22Rv1 (cell line): ENCODE results near the gene YES1.

Source experiments
- ZFX ChIP-seq: fragments of 450-650 bp; IDR thresholded peaks from 2 replicates; pipeline ENCODE4 v1.6.1; 2017; ENCODE audit warnings: antibody characterized with exemption, borderline replicate concordance
- TF ChIP-seq, protein P1 (sequence below): fragments of 450-650 bp; IDR thresholded peaks from 2 replicates; pipeline ENCODE4 v1.5.1; 2017; ENCODE audit warnings: mild to moderate bottlenecking

DNA sequence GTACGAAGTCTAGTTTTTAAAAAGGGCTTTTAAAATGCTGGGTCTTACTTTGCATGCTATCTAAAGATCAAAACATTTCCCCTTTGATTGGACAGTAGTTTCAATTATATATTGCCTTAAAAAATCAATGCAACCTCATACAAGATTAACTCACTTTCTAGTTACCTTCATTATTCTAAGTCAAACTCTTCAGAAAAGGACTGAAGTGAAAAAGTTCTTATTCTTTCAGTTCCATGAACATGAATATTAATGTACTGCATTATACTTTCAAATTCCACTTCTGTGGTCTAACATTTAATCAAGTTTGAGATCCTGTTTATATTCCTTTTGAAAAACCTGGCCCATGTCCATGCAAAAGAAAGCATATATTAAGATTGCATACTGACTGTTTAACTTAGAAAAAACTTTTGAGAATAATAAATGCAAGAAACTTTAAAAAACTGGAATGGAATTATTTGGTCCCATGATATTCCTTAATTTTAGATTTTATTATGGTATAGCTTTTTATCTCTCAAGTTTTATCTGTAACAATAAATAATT lies 88.4 kb downstream of the YES1 start:
- TF ChIP-seq, protein P1, sequence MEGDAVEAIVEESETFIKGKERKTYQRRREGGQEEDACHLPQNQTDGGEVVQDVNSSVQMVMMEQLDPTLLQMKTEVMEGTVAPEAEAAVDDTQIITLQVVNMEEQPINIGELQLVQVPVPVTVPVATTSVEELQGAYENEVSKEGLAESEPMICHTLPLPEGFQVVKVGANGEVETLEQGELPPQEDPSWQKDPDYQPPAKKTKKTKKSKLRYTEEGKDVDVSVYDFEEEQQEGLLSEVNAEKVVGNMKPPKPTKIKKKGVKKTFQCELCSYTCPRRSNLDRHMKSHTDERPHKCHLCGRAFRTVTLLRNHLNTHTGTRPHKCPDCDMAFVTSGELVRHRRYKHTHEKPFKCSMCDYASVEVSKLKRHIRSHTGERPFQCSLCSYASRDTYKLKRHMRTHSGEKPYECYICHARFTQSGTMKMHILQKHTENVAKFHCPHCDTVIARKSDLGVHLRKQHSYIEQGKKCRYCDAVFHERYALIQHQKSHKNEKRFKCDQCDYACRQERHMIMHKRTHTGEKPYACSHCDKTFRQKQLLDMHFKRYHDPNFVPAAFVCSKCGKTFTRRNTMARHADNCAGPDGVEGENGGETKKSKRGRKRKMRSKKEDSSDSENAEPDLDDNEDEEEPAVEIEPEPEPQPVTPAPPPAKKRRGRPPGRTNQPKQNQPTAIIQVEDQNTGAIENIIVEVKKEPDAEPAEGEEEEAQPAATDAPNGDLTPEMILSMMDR: no peak
- TF ChIP-seq ZFX: no peak
